ENCODE data around the gene ZNF804B.

DNA sequence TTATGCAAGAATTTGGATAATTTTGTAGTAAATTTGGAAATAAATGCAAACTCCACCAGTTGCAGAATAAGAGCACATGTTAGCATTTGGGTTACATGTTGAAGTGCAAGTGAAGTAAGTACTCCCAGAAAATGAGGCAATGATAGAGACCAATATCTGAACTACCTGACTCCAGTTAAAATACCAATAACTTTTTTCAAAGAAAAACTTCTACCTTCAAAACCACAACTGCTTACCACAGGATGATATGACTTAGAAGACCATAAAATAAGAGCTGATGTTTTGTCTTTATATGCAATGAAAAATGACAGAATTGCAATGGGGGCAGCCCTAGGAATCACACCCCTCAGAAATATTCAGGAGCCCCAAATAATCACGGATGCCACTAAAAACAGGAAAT, 597.6 kb downstream of the ZNF804B start:
- TF ChIP-seq CTCF (conservative IDR thresholded peaks at IDR 0.05) (no peak), EZH2 (IDR thresholded peaks at IDR 0.05; ENCODE audit: low read depth) (no peak)
